Activated CD4-positive, alpha-beta T cell treated with anti-CD3 and anti-CD28 coated beads, Interleukin-2, amount 10 ng/mL, durations not matched to agents 24 days and 14 days (primary cell): Measurements from ENCODE around the gene CCDC73. TPM values are rescaled to one million over a fixed set of nuclear protein-coding genes. Genes with fewer than 3 reads are reported as not detected.

Experiments used
- DNase-seq: peaks from one replicate; pipeline ENCODE4 v3.0.0; 2022
- H3K27ac Mint-ChIP-seq: one replicate; pipeline ENCODE4 v1.8.0; 2022; ENCODE audit warnings: mild to moderate bottlenecking, mixed read lengths
- H3K27me3 Mint-ChIP-seq: one replicate; pipeline ENCODE4 v1.8.0; 2022; ENCODE audit warnings: mixed read lengths
- H3K36me3 Mint-ChIP-seq: one replicate; pipeline ENCODE4 v1.8.0; 2022; ENCODE audit warnings: low read depth, mild to moderate bottlenecking, mixed read lengths
- H3K4me1 Mint-ChIP-seq: one replicate; pipeline ENCODE4 v1.8.0; 2021; ENCODE audit warnings: mixed read lengths
- H3K4me3 Mint-ChIP-seq: one replicate; pipeline ENCODE4 v1.8.0; 2022; ENCODE audit warnings: mild to moderate bottlenecking, moderate library complexity, mixed read lengths
- H3K9me3 Mint-ChIP-seq: one replicate; pipeline ENCODE4 v1.8.0; 2021; ENCODE audit warnings: mixed read lengths
- intact Hi-C: fragments of 100-400 bp; cut with micrococcal nuclease; formaldehyde crosslinking; loops from one replicate; pipeline ENCODE4 v1.15.1; 2023
- total RNA-seq: library from RNA; stranded (reverse); gene quantifications from 2 replicates; pipeline ENCODE4 v1.2.3, GENCODE V29; 2022

Gene CCDC73
- not detected in 2 replicates for total RNA-seq

DNA sequence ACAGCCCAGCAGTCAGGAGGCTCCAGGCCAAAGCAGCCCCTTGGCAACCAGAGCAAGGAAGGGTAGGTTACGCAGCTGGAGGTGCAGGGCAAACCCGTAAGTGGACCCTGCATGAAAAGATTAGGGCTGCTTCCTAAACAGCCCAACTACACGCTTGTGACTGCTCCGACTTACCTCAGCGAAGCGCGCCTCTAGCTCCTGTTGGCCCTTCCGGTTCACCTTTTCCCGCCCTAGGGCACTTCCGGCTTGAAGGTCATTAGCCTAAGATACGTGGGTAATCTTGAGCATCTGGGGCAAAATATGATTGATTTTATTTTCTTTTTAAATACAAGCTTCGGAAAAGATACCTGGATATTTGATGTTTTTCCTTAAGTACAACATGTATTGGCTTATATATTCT, at the start of gene CCDC73:
TSS of gene CCDC73 (minus strand) at position 224 of the 400 bp plus-strand sequence. CDS start 34,419 bp downstream, outside the sequence.
- H3K27ac Mint-ChIP-seq = no peak within 1 kb of the TSS
- DNase-seq = no peak
- H3K4me3 Mint-ChIP-seq = no peak within 1 kb of the TSS
- peaks cover 4% of the 10 kb centered on the region for H3K4me1 Mint-ChIP-seq
- intact Hi-C loops = loop anchor here (5.0 to 10.0 kb wide), 2 partner anchors 210 to 357 kb away; partner anchors contain the start of genes EIF3M and WT1
- H3K9me3 Mint-ChIP-seq = no peaks in the 10 kb centered on the region
- no peaks in the 10 kb centered on the region for H3K36me3 Mint-ChIP-seq
- H3K27me3 Mint-ChIP-seq = peaks cover 16% of the 10 kb centered on the region

DNA sequence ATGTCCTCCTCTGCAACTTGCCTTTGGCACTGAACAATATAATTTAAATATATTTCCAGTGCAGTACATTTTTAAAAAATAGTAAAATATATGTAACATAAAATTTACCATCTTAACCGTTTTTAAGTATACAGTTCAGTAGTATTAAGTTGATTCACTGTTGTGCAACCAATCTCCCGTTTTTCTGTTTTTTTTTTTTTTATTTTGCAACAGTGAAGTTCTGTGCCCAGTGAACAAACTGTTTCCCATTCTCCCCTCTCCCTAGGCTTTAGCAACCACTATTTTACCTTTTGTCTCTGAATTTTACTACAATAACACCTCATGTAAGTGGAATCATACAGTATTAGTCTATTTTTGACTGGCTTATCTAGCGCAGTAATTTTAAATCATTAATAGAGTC, 49.1 kb upstream of the CCDC73 start:
- Mint-ChIP-seq H3K36me3 (no peaks in the 10 kb centered on the region), H3K9me3 (no peaks in the 10 kb centered on the region)
- intact Hi-C loops = no loop called here

GRCh38 chr11:32840587-32840986, 46.1 kb upstream of the CCDC73 start:
- no peaks in the 10 kb centered on the region for H3K36me3 Mint-ChIP-seq
- no peak overlapping the region for H3K27ac Mint-ChIP-seq
- no peaks in the 10 kb centered on the region for H3K4me1 Mint-ChIP-seq
- no peaks in the 10 kb centered on the region for H3K9me3 Mint-ChIP-seq
- DNase-seq = no peak
- H3K4me3 Mint-ChIP-seq = no peak overlapping the region
- H3K27me3 Mint-ChIP-seq = peaks cover 2% of the 10 kb centered on the region
- intact Hi-C loops = no loop called here

More for the DNA sequence above, 49.1 kb upstream of the CCDC73 start:
- no peak for DNase-seq
- Mint-ChIP-seq H3K4me3 (no peak overlapping the region), H3K4me1 (no peaks in the 10 kb centered on the region), H3K27ac (no peak overlapping the region), H3K27me3 (peaks cover 3% of the 10 kb centered on the region)

DNA sequence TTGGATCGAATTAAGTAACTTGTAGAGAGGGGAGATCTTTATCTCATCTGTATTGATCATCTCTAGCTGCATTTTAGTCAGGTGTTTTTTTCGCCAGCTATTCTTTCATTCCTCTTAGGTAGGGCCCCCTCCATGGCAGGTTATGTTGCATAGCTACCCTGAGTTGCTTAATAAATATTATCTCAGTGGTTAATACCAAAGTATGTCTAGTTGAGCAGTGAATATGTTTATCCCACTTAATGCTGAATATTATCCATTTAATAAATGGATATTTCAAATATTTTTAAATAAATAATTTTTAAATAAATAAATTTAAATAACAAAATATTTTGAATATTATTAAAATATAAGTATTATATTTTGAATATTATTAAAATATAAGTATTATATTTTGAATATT, 44.8 kb upstream of the CCDC73 start:
- Mint-ChIP-seq H3K4me1 (no peaks in the 10 kb centered on the region), H3K27ac (no peak overlapping the region), H3K27me3 (peaks cover 2% of the 10 kb centered on the region), H3K9me3 (no peaks in the 10 kb centered on the region), H3K36me3 (no peaks in the 10 kb centered on the region), H3K4me3 (no peak overlapping the region)
- no peak for DNase-seq
- intact Hi-C loops = no loop called here

DNA sequence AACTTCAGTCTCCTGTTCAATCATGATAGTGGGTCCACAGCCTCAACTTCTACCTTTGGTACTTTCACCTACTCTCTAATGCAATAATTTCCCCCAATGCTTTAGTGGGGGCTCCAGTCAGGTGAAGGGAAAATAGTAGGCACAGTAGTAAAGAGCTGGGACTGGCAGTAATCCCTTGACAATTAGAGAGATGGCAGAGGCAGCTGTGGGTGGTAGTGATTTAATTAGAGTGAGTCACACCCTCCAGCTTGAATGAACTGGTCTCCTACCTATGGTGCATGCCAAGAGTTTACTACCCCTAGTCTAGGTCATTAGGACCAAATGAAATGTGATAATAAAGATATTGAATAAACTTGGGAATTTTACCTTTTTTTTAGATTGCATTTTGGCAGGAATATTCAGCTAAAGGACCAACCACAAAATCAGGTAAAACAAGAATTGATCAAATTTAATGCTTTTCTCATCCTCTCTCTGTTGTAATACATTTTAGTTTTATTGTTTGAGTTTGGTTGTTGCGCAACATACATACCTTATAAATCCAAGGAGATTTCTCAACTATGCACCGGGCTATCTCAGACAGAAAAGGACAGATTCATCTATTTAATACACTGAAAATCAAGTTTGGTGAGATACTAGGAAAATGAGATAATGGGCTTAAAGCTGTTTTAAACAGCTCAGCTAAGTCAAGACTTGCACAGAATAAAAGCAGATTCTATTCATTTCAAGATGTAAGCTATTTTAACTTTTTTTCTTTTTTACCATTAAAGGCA, 44.2 kb upstream of the CCDC73 start:
- Mint-ChIP-seq H3K36me3 (no peaks in the 10 kb centered on the region), H3K9me3 (no peaks in the 10 kb centered on the region), H3K27ac (no peak overlapping the region), H3K4me3 (no peak overlapping the region), H3K27me3 (peaks cover 4% of the 10 kb centered on the region), H3K4me1 (no peaks in the 10 kb centered on the region)
- intact Hi-C loops = no loop called here
- no peak for DNase-seq

DNA sequence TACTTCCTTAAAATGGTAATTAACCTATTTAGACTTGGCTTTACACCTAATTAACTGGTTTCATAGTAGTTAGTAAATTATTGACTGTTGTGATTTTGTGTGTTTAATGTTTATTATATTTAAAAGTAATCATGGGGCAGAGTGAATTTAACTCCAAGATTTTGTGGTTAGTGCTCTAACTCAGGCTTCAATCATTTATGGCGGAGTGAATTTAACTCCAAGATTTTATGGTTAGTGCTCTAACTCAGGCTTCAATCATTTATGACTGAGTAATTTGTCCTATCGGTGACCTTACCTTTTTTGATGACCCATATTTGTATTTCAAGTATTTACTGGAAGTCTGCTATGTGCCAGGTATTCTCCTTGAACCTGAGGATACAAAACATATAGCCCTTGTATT, 42.5 kb upstream of the CCDC73 start:
- DNase-seq = no peak
- Mint-ChIP-seq H3K4me1 (no peaks in the 10 kb centered on the region), H3K9me3 (no peaks in the 10 kb centered on the region), H3K27me3 (peaks cover 14% of the 10 kb centered on the region), H3K36me3 (no peaks in the 10 kb centered on the region), H3K4me3 (no peak overlapping the region), H3K27ac (no peak overlapping the region)
- intact Hi-C loops = no loop called here

DNA sequence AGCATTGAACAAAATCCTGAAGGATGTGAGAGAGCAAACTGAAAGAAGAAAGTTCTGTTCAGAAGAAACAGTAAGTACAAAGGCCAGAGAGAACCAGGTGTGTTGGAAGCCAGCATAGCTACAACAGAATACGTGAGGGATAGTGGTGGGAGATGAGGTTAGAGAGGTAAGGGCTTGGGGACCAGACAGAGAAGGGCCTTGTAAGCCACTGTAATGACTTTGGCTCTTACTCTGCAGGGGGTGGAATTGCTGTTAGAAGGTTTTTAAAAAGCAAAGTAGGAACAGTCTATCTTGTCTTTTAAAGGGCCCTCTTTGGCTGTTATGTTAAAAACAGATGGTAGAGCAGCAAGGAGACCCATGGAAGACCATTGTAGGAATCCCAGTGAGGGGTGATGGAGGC, 39.5 kb upstream of the CCDC73 start:
- no peaks in the 10 kb centered on the region for H3K36me3 Mint-ChIP-seq
- peaks cover 29% of the 10 kb centered on the region for H3K27me3 Mint-ChIP-seq
- peaks cover 10% of the 10 kb centered on the region for H3K4me1 Mint-ChIP-seq
- no peak for DNase-seq
- no peaks in the 10 kb centered on the region for H3K9me3 Mint-ChIP-seq
- H3K27ac Mint-ChIP-seq = no peak overlapping the region
- H3K4me3 Mint-ChIP-seq = no peak overlapping the region
- intact Hi-C loops = no loop called here

GRCh38 chr11:32831221-32831620, 36.8 kb upstream of the CCDC73 start:
- no peaks in the 10 kb centered on the region for H3K9me3 Mint-ChIP-seq
- intact Hi-C loops = no loop called here
- peaks cover 14% of the 10 kb centered on the region for H3K4me1 Mint-ChIP-seq

DNA sequence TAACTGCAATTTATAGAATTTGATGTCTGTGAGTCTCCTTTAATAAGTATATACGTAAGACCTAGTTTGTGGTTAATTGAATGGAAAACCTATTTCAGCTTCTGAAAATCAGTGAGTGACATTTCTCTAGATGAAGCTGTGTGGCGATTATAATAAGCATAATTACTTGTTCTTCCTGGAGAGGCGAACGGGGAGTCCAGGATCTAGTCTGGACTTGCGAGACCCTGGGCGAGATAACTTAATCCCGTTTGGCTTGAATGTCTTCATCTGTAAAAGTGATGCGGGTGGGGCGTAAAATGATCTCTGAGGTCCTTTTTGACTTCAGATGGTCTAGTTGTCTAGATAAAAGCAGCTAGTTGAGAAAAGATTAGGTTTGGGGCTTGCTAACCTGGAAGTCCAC, 36.3 kb upstream of the CCDC73 start:
- H3K4me3 Mint-ChIP-seq = peak overlapping the region; percentile 72
- peaks cover 14% of the 10 kb centered on the region for H3K4me1 Mint-ChIP-seq
- no peaks in the 10 kb centered on the region for H3K9me3 Mint-ChIP-seq
- DNase-seq = no peak
- intact Hi-C loops = no loop called here
- H3K27ac Mint-ChIP-seq = no peak overlapping the region
- H3K36me3 Mint-ChIP-seq = no peaks in the 10 kb centered on the region
- H3K27me3 Mint-ChIP-seq = peaks cover 31% of the 10 kb centered on the region

More at GRCh38 chr11:32831221-32831620, 36.8 kb upstream of the CCDC73 start:
- H3K27me3 Mint-ChIP-seq = peaks cover 31% of the 10 kb centered on the region
- DNase-seq = no peak
- H3K4me3 Mint-ChIP-seq = peak overlapping the region; percentile 36
- H3K27ac Mint-ChIP-seq = no peak overlapping the region
- H3K36me3 Mint-ChIP-seq = no peaks in the 10 kb centered on the region

GRCh38 chr11:32830413-32830738, 35.9 kb upstream of the CCDC73 start:
- no peaks in the 10 kb centered on the region for H3K9me3 Mint-ChIP-seq
- peaks cover 31% of the 10 kb centered on the region for H3K27me3 Mint-ChIP-seq
- no peak for DNase-seq
- H3K27ac Mint-ChIP-seq = peak overlapping the region; percentile 29
- no peaks in the 10 kb centered on the region for H3K36me3 Mint-ChIP-seq
- intact Hi-C loops = no loop called here
- H3K4me3 Mint-ChIP-seq = peak overlapping the region; percentile 72
- peaks cover 14% of the 10 kb centered on the region for H3K4me1 Mint-ChIP-seq

- no peaks in the 10 kb centered on the region for H3K36me3 Mint-ChIP-seq
- H3K9me3 Mint-ChIP-seq = no peaks in the 10 kb centered on the region
- peak within 1 kb of the TSS; percentile 82 for H3K27ac Mint-ChIP-seq
- H3K4me3 Mint-ChIP-seq = peak within 1 kb of the TSS; percentile 92
- peak; percentile 87 for DNase-seq
- peaks cover 14% of the 10 kb centered on the region for H3K4me1 Mint-ChIP-seq
- H3K27me3 Mint-ChIP-seq = peaks cover 31% of the 10 kb centered on the region
- intact Hi-C loops = loop anchor here (1.0 kb wide), 3 partner anchors 9 to 210 kb away; no protein-coding TSS in a partner anchor
These were observed 35.4 kb upstream of the CCDC73 start, which contains the start of gene PRRG4 for GRCh38 chr11:32829680-32830412. Gene PRRG4, plus strand, starts transcription at chr11:32829927. Its CDS starts 603 bp downstream, at chr11:32830530.

DNA sequence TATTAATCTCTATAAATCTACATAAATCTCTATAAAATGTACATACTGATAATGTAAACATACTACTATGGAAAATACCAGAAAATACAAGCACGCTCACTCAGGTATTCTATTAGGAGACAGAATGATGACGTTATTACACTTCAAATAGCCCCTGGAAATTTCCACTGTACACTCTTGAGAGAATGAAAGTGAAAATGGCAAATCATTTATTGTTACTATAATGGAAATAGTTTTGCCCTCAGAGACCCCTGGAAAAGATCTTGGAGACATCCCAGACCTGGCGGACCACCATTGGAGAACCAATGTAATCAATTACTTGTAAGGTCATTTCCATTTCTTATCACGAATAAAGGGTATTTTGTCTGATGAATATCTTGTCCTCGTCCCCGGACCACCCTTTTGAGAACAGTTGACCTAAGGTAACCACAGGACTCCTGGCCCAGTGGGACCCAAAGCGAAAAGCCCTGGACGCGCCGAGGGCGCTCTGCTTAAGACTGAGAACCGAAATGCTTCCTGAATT, 34.8 kb upstream of the CCDC73 start:
- no peak for DNase-seq
- Mint-ChIP-seq H3K9me3 (no peaks in the 10 kb centered on the region), H3K4me3 (peak overlapping the region; percentile 92), H3K36me3 (no peaks in the 10 kb centered on the region), H3K27me3 (peaks cover 31% of the 10 kb centered on the region), H3K27ac (peak overlapping the region; percentile 82), H3K4me1 (peaks cover 14% of the 10 kb centered on the region)
- intact Hi-C loops = loop anchor here (1.0 kb wide), 3 partner anchors 8 to 211 kb away; no protein-coding TSS in a partner anchor

DNA sequence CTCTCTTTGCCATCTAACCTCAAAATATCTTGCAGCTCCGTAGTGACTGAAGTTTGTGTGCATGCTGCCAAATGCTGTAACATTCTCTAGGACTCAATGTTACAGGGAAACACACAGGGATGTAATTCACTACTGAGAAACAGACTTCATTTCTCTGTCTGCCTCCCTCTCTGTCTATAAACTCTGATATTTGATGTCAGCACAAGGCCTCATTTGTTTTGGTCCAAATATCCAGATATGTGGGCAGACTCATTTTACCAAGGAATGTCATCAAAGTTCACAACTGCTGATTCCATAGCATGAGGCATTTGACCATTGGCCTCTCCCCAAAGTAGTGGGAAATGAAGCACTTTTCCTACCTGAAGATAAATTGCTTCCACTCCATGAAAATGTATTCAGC, 32.8 kb upstream of the CCDC73 start:
- DNase-seq = no peak
- Mint-ChIP-seq H3K27ac (no peak overlapping the region), H3K4me3 (no peak overlapping the region), H3K9me3 (no peaks in the 10 kb centered on the region), H3K36me3 (no peaks in the 10 kb centered on the region), H3K27me3 (peaks cover 22% of the 10 kb centered on the region), H3K4me1 (peaks cover 14% of the 10 kb centered on the region)
- intact Hi-C loops = no loop called here

DNA sequence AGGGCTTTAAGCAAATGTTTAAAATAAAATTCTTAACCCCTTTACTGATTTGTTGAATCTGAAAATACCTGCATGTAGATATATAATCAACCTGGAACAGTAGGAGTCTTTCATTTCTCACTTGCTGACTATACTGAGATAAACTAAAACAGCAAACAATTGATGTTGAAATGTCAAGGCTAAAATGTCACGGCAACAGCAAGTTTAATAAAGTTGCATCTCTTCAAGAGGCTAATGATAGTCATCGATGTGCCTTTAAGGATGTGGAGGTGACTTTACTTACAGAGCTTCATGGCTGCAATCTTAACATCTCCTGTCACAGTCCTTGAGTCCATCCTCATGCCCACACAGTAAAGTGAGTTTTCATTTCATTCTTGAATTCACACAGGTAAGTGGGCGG, 31.7 kb upstream of the CCDC73 start:
- Mint-ChIP-seq H3K9me3 (no peaks in the 10 kb centered on the region), H3K27me3 (peaks cover 14% of the 10 kb centered on the region), H3K4me3 (no peak overlapping the region), H3K36me3 (no peaks in the 10 kb centered on the region), H3K4me1 (peaks cover 20% of the 10 kb centered on the region), H3K27ac (no peak overlapping the region)
- DNase-seq = no peak
- intact Hi-C loops = no loop called here
